Measurements from ENCODE around the gene ADCY10.
"Not testable (repeated sequence)": the region's sequence is repeated elsewhere in the genome, so short reads cannot be mapped to it uniquely, and the experiment has no call there.

GRCh38 chr1:167865193-167865592, 48.7 kb downstream of the ADCY10 start:
- not testable (repeated sequence) for TF ChIP-seq CTCF, POLR2A, POLR2AphosphoS5 (IDR thresholded peaks at IDR 0.05)
